ENCODE results near the gene RAB39A. TPM values are rescaled to one million over a fixed set of nuclear protein-coding genes. Genes with fewer than 3 reads are reported as not detected.

The RAB39A gene
- total RNA-seq, 1 donor from 2014 or later, result 0.10 TPM

Other genes starting within 250 kb of the RAB39A start
- 2.4 and 12.9 TPM in 2 replicates for gene SLN, start 216.4 kb upstream of the RAB39A start, total RNA-seq
- 69.4 and 95.3 TPM in 2 replicates for gene SLC35F2, start 69.7 kb upstream of the RAB39A start, total RNA-seq
- gene CUL5, start 80.5 kb downstream of the RAB39A start, total RNA-seq, result 43.8 and 50.0 TPM in 2 replicates
- gene ACAT1, start 193.1 kb downstream of the RAB39A start, total RNA-seq, result 117 and 159 TPM in 2 replicates